Right lobe of liver (tissue), 6 donors: Measurements from ENCODE around the gene ICA1. TPM values are rescaled to one million over a fixed set of nuclear protein-coding genes. Genes with fewer than 3 reads are reported as not detected.

Experiments used
- ATAC-seq, 4 donors: fragments of 200-7000 bp; cut with Tn5 transposase; one replicate each; pipeline ENCODE4 v1.9.1; 2020; ENCODE audit warnings: mild to moderate bottlenecking in 4 of 4, moderate library complexity in 4 of 4
- DNase-seq, 3 donors: peaks; one replicate each; pipeline ENCODE4 v3.0.0-alpha.2; 2020
- H3K27ac ChIP-seq, 3 donors: fragments of 200-600 bp; one replicate each; pipeline ENCODE4 v1.8.0; 2022
- H3K27me3 ChIP-seq, 2 donors: fragments of 200-600 bp; one replicate each; pipeline ENCODE4 v1.8.0; 2022
- H3K36me3 ChIP-seq, 4 donors: fragments of 200-600 bp; sonication (generic) in 1 of 4; one replicate each; pipeline versions ENCODE4 v1.5.1 to v1.8.0; 2017 to 2022; ENCODE audit warnings: control low read depth in 1 of 4
- H3K4me1 ChIP-seq, 4 donors: fragments of 200-600 bp; sonication (generic) in 1 of 4; one replicate each; pipeline versions ENCODE4 v1.5.1 to v1.8.0; 2017 to 2022; ENCODE audit warnings: control low read depth in 1 of 4
- H3K4me3 ChIP-seq, 3 donors: fragments of 200-600 bp; one replicate each; pipeline ENCODE4 v1.8.0; 2022
- H3K9me3 ChIP-seq, 4 donors: fragments of 200-600 bp; sonication (generic) in 1 of 4; one replicate each; pipeline versions ENCODE4 v1.5.1 to v1.8.0; 2017 to 2022; ENCODE audit warnings: control low read depth in 1 of 4
- POLR2A ChIP-seq: fragments of 450-650 bp; IDR thresholded peaks from one replicate; pipeline ENCODE4 v1.6.1; 2017; ENCODE audit warnings: antibody characterized with exemption, mild to moderate bottlenecking
- WGBS: methylation state at CpG from one replicate; pipeline ENCODE4 v1.1.6; 2018; ENCODE audit warnings: low coverage, low lambda C conversion rate; ENCODE audit not compliant: insufficient coverage; ENCODE audit errors: missing lambda C conversion rate; 5-methylcytosine and 5-hydroxymethylcytosine counted together
- intact Hi-C, 2 donors: fragments of 100-400 bp; cut with DNase I; formaldehyde crosslinking; loops; one replicate each; pipeline versions ENCODE4 v1.11.2 to v1.14.1; 2022
- total RNA-seq, 6 experiments: library from RNA; depleted of rRNA in 2 of 6; stranded (reverse); fragments of >200 nt in 2 of 6; fragmentation: NEBNext Ultra II Directional in 3 of 6; extraction: Animal tissue kit (Norgen Biotek cat#: 25700) in 3 of 6; gene quantifications; one replicate each; pipeline versions ENCODE4 v1.1.0 to v1.2.4, GENCODE V29; 2016 to 2023
- TF ChIP-seq, protein P1 (sequence below), 4 donors: fragments of 200-600 bp in 3 of 4; fragments of 450-650 bp in 1 of 4; IDR thresholded peaks; one replicate each; pipeline versions ENCODE4 v1.5.1 to v1.8.0; 2016 to 2022; ENCODE audit warnings: antibody characterized with exemption in 4 of 4, mild to moderate bottlenecking in 2 of 4
- donor health status: DM: no; HTN: yes; CAD: no.
- donor health status: DM: no; HTN: no; CAD: no.
- donor health status: DM: no; HTN: no; CAD: no.
- donor health status: DM: no; HTN: yes; CAD: no.
- donor health status: DM: no; HTN: yes; CAD: no.

ICA1 gene
- total RNA-seq, 6 experiments from 2014 or later = 0.95 to 15.0 (median 7.3) TPM

GRCh38 chr7:8119262-8119661 lies 142.7 kb downstream of the ICA1 start:
- intact Hi-C loops = no loop called here
- H3K36me3 ChIP-seq = no peaks in the 10 kb centered on the region
- WGBS = 88% methylated on average over 8 of the region's 8 CpGs
- no peak for TF ChIP-seq POLR2A
- TF ChIP-seq, protein P1, sequence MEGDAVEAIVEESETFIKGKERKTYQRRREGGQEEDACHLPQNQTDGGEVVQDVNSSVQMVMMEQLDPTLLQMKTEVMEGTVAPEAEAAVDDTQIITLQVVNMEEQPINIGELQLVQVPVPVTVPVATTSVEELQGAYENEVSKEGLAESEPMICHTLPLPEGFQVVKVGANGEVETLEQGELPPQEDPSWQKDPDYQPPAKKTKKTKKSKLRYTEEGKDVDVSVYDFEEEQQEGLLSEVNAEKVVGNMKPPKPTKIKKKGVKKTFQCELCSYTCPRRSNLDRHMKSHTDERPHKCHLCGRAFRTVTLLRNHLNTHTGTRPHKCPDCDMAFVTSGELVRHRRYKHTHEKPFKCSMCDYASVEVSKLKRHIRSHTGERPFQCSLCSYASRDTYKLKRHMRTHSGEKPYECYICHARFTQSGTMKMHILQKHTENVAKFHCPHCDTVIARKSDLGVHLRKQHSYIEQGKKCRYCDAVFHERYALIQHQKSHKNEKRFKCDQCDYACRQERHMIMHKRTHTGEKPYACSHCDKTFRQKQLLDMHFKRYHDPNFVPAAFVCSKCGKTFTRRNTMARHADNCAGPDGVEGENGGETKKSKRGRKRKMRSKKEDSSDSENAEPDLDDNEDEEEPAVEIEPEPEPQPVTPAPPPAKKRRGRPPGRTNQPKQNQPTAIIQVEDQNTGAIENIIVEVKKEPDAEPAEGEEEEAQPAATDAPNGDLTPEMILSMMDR (IDR thresholded peaks at IDR 0.05) = no peak
- H3K4me3 ChIP-seq = no peak overlapping the region
- H3K4me1 ChIP-seq = no peaks in the 10 kb centered on the region
- no peaks in the 10 kb centered on the region for H3K9me3 ChIP-seq
- no peaks in the 10 kb centered on the region for H3K27me3 ChIP-seq
- ATAC-seq (no peak), DNase-seq (no peak)
- H3K27ac ChIP-seq = no peak overlapping the region

GRCh38 chr7:8117195-8117594 lies 144.8 kb downstream of the ICA1 start:
- H3K27ac ChIP-seq = no peak overlapping the region
- H3K9me3 ChIP-seq = no peaks in the 10 kb centered on the region
- intact Hi-C loops = no loop called here
- 93% methylated on average over 2 of the region's 2 CpGs for WGBS
- no peak for TF ChIP-seq POLR2A
- TF ChIP-seq, protein P1 (IDR thresholded peaks at IDR 0.05) = no peak
- ATAC-seq = no peak
- H3K4me3 ChIP-seq = no peak overlapping the region
- no peak for DNase-seq
- H3K27me3 ChIP-seq = no peaks in the 10 kb centered on the region
- no peaks in the 10 kb centered on the region for H3K4me1 ChIP-seq
- H3K36me3 ChIP-seq = no peaks in the 10 kb centered on the region

DNA sequence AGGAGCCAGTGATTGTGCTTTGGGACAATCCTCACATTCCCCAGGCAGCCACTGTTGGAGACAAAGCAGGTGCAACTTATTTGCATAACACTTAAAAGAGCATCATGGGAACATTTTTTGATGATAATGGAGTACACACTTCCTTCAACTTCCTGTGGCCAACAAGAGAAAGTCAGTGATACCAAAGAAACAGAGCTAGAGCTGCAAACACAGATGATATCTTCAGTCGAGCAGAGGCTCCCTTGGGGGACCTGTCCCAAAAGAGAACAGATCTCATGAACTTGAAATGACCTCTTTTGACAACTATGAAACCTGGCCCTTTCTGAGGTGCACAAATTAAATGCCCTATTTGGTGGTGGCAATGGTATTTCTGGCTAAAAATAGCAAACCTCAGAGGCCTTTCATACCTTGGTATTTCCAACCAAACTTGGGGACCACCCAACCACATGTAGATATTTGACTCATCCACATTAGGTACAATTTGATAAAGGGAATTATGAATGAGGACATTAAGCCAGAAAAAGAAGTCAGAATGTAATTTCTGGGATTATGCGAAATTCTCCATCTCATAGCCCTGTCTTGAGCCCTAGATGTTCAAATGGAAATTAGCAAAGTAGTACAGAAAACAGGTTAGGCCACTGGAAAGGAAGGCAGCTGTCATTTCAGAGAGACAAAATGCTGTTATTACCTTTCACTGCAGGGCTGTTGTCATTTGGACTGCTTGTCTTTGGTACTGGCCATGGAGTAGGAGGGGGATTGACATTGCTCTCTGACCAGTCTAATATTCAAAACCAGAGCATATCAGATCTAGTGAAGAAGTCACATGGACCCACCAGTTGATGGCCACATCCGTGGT lies 146.2 kb downstream of the ICA1 start:
- no peaks in the 10 kb centered on the region for H3K9me3 ChIP-seq
- H3K36me3 ChIP-seq = no peaks in the 10 kb centered on the region
- ATAC-seq (no peak), DNase-seq (no peak)
- no peaks in the 10 kb centered on the region for H3K4me1 ChIP-seq
- intact Hi-C loops = no loop called here
- 79% methylated on average over 3 of the region's 3 CpGs for WGBS
- no peak overlapping the region for H3K4me3 ChIP-seq
- H3K27me3 ChIP-seq = no peaks in the 10 kb centered on the region
- H3K27ac ChIP-seq = no peak overlapping the region
- TF ChIP-seq, protein P1 (IDR thresholded peaks at IDR 0.05) = no peak
- TF ChIP-seq POLR2A = no peak

DNA sequence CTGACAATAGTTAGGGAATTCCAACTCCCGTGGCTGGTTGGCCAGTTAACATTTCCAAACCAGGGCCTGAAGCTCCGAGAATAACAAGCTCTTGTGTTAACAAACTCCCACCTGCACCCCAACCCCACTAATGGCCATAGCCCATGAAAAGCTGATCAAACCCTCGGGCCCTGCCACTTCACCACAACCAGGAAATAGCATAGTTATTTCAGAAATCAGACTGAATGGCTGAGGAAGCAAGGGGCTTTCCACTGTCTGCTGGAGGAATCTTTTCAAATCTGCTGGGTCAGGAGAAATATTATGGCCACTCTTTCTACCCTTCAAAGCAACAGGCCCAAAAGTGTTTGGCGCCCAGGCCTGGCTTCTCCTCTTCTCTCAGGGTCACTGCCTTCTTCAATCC lies 147.8 kb downstream of the ICA1 start:
- no peak for DNase-seq
- ATAC-seq = no peak
- Histone ChIP-seq H3K9me3 (no peaks in the 10 kb centered on the region), H3K27me3 (no peaks in the 10 kb centered on the region), H3K4me1 (no peaks in the 10 kb centered on the region), H3K4me3 (no peak overlapping the region), H3K36me3 (no peaks in the 10 kb centered on the region), H3K27ac (no peak overlapping the region)
- WGBS = 85% methylated on average over 3 of the region's 4 CpGs
- intact Hi-C loops = no loop called here
- TF ChIP-seq, protein P1 (IDR thresholded peaks at IDR 0.05) = no peak
- TF ChIP-seq POLR2A = no peak
